COR-L47 (cell line): ENCODE measurements around the gene PELI1.
"Not testable (repeated sequence)": the region's sequence is repeated elsewhere in the genome, so short reads cannot be mapped to it uniquely, and the experiment has no call there.

Source experiments
- DNase-seq: peaks from one replicate; lab custom pipeline; 2025; lab: John Stamatoyannopoulos, UW

The PELI1 gene

GRCh38 chr2:64122358-64122757, 21.9 kb downstream of the PELI1 start:
- DNase-seq, result no peak

- DNase-seq, result no peak
Observed at GRCh38 chr2:64120928-64121327, 23.3 kb downstream of the PELI1 start.

GRCh38 chr2:64120008-64120407, 24.2 kb downstream of the PELI1 start:
- DNase-seq, result no peak

- DNase-seq, result no peak
Observed at GRCh38 chr2:64119369-64119768, 24.9 kb downstream of the PELI1 start.

GRCh38 chr2:64115808-64116598, 28.2 kb downstream of the PELI1 start:
- no peak for DNase-seq

- DNase-seq, result no peak
Observed at GRCh38 chr2:64114912-64115277, 29.3 kb downstream of the PELI1 start.

GRCh38 chr2:64114063-64114911, 29.9 kb downstream of the PELI1 start:
- no peak for DNase-seq

- no peak for DNase-seq
Observed at GRCh38 chr2:64112016-64112415, 32.2 kb downstream of the PELI1 start.

- DNase-seq, result no peak
Observed at GRCh38 chr2:64111426-64111825, 32.8 kb downstream of the PELI1 start.

GRCh38 chr2:64108666-64109241, 35.5 kb downstream of the PELI1 start:
- DNase-seq, result no peak

GRCh38 chr2:64106481-64106880, 37.7 kb downstream of the PELI1 start:
- DNase-seq, result no peak

- no peak for DNase-seq
Observed at GRCh38 chr2:64105670-64106461, 38.4 kb downstream of the PELI1 start.

GRCh38 chr2:64104933-64105332, 39.3 kb downstream of the PELI1 start:
- DNase-seq, result peak; percentile 3

- DNase-seq, result not testable (repeated sequence)
Observed at GRCh38 chr2:64102736-64103135, 41.5 kb downstream of the PELI1 start.

GRCh38 chr2:64101141-64101591, 43.1 kb downstream of the PELI1 start:
- DNase-seq, result no peak

GRCh38 chr2:64100584-64100983, 43.6 kb downstream of the PELI1 start:
- not testable (repeated sequence) for DNase-seq

- no peak for DNase-seq
Observed at GRCh38 chr2:64094663-64095382, 49.4 kb downstream of the PELI1 start.

- no peak for DNase-seq
Observed at GRCh38 chr2:64093341-64093740, 50.9 kb downstream of the PELI1 start.

- DNase-seq, result no peak
Observed at GRCh38 chr2:64092502-64092901, 51.7 kb downstream of the PELI1 start.

GRCh38 chr2:64090264-64090663, 54.0 kb downstream of the PELI1 start:
- no peak for DNase-seq

- no peak for DNase-seq
Observed at GRCh38 chr2:64086347-64087082, 57.7 kb downstream of the PELI1 start.
